GM21737 (cell line): Measurements from ENCODE around the gene PRM3.

Source experiments
- ATAC-seq: cut with Tn5 transposase; IDR thresholded peaks from one replicate; pipeline ENCODE4 v1.9.1; 2021; ENCODE audit warnings: mild to moderate bottlenecking, moderate library complexity; ENCODE audit not compliant: unreplicated experiment

PRM3 gene

GRCh38 chr16:11272921-11273720 lies at the start of gene PRM3:
Gene PRM3, minus strand, starts transcription at chr16:11273629. Its CDS starts 34 bp downstream, at chr16:11273595.
- ATAC-seq: no peak

DNA sequence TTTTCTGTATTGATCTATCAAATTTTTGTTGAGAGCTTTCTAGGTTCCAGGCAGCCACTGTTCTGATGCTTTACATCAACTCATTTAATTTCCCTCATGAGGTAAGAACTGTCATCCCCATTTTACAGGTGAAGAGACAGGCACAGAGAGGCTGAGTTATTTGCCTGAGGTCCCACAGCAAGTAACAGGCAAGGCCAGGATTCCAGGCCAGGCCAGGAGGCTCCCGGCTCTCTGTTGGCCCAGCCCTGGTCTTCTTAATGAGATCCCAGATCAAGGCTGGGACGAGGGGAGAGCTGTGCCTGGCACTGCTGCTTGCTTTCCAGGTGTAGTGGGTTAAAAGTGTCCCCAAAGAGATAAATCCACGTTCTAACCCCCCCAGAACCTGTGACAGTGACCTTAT lies 49.4 kb upstream of the PRM3 start:
- no peak for ATAC-seq

DNA sequence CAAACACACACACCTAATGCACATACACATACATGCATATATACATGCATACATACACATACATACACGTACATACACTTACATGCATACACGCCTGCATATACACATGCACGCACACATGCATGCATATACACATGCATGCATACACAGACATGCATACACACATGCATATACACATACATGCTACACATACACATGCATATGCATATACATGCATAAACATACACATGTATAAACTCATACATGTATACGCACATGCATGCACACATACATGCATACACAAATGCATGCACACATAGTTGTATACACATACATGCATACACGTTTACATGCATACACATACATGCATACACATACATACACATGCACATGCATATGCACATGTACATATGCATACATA lies 48.2 kb upstream of the PRM3 start:
- no peak for ATAC-seq

GRCh38 chr16:11320170-11320569 lies 46.7 kb upstream of the PRM3 start:
- no peak for ATAC-seq

DNA sequence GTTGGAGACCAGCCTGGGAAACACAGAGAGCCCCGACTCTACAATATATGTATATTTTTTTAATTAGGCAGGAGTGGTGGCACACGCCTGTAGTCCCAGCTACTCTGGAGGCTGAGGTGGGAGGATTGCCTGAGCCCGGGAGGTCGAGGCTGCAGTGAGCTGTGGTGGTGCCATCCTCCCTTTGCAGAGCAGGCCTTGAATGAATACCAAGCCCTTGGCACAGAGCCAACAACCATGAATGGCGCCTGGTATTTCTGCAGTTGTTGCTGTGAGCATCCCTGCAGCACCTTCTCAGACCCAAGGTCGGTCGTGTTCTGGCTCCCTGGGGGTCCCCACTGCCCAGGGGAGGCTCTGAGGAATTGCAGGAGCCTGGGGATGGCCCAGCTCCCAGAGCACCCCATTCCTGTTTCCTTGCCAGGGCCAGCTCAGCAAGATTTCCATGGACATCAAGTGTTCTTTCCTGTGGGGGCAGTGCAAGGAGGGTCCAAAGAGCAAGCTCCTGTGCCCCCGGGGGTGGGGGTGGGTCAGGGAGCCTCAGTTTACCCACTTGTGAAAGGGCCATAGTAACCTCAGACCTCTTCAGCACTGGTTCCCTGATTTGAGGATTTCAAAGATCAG lies 46.2 kb upstream of the PRM3 start:
- ATAC-seq: no peak

DNA sequence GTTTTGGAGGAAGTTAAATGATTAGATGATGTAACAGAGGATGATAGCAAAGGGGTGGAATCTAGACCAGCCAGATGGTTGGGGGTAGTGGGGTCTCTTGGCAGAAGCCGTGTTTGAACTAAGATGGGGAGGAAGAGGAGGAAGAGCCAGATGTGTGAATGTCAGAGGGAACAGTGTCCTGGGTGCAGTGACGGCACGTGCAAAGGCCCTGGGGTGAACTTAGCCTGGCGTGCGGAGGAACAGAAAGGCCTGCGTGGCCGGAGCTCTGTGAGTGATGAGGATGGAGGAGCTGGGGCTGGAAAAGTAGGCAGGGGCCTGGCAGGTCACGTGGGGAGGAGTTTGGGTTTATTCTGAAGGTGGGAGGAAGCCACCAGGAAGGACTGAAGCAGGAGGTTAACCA lies 45.4 kb upstream of the PRM3 start:
- no peak for ATAC-seq

- ATAC-seq: no peak
These were observed 43.0 kb upstream of the PRM3 start for GRCh38 chr16:11316331-11317015.

DNA sequence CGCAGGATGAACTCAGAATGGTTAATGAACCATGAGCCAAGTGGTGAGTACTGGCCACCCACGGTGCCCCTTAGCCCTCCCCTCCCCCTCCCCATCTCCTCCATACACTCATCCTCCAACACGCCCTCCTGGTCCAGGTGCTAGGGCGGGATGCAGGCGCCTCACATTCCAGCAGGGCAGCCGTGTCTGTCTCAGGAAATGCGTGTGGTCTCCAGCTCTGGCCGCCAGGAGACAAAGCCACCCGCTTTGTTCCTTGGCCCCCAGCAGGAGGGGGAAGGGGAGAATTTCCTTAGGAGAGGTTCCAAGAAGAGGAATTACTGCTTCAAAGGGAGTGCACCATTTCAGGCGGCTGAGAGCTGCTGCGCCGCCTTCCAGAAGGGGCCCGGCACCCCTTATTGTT lies 42.1 kb upstream of the PRM3 start:
- no peak for ATAC-seq

DNA sequence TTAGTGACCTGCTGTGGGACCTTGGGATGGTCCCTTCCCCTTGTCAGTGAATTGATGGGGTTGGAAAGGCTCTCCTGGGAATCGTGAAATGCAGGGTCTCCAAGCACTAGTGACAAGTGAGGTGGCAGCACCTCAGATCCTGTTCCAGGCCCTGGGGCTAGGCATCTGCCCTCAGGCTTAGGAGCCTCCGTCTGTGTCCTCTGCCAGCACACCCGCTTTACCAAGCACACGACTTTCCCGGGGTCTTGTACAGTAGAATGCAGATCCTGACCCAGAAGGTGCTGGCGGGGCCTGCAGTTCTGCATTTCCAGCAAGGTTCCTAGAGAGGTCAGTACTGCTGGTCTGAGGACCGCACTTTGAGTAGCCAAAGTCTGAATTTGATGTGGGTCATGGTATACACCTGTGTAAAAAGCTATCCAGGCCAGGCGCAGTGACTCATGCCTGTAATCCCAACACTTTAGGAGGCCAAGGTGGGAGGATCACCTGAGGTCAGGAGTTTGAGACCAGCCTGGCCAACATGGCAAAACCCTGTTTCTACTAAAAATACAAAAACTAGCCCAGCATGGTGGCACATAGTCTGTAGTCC lies 41.0 kb upstream of the PRM3 start:
- ATAC-seq: no peak

DNA sequence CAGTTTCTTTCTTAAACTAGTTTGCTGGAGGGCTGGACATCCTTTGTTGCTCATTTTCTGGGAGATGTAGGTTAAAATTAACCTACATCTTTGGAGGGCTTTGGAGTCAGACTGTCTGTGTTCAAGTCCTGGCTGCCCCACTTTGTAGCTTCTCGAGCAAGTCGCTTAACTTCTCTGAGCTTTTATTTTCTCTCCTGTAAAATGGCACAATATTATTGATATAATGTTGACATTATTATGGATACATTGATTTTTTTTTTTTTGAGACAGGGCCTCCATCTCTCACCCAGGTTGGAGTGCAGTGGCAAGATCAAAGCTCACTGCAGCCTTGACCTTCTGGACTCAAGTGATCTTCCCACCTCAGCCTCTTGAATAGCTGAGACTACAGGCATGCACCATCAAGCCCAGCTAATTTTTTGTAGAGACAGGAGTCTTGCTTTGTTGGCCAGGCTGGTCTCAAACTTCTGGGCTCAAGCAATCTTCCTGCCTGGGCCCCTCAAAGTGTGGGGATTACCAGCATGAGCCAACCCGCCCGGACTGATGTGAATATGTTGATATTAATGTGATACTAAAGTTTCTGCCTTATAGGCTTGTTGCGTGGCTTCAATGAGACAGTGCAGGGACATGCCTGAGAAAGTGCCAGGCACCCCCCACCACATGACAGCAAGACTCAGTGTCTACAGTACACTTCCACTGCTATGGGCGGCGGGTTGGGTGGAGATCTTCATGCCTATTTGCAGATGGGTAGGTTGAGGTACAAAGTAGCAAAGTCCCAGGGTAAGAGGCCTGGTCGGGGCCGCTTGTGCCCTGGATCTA lies 40.3 kb upstream of the PRM3 start:
- no peak for ATAC-seq

GRCh38 chr16:11312718-11313492 lies 39.5 kb upstream of the PRM3 start:
- no peak for ATAC-seq

GRCh38 chr16:11310997-11311561 lies 37.6 kb upstream of the PRM3 start:
- peak; percentile 41 for ATAC-seq

DNA sequence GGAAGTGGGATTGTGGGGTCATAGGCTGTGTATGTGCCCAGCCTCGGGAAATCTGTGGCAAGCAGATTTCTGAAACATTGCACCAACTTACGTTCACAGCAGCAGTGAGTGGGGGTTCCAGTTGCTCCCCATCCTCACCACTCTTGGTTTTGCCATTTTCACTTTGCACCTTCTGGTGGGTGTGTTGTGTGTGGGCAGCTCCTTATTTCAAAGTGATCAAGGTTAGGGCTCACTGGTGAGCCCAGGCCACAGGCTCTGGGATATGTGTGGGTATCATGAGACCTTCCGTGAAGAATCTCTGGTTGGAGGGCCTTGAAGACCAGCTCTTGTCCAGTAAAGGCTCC lies 37.2 kb upstream of the PRM3 start:
- ATAC-seq: no peak

DNA sequence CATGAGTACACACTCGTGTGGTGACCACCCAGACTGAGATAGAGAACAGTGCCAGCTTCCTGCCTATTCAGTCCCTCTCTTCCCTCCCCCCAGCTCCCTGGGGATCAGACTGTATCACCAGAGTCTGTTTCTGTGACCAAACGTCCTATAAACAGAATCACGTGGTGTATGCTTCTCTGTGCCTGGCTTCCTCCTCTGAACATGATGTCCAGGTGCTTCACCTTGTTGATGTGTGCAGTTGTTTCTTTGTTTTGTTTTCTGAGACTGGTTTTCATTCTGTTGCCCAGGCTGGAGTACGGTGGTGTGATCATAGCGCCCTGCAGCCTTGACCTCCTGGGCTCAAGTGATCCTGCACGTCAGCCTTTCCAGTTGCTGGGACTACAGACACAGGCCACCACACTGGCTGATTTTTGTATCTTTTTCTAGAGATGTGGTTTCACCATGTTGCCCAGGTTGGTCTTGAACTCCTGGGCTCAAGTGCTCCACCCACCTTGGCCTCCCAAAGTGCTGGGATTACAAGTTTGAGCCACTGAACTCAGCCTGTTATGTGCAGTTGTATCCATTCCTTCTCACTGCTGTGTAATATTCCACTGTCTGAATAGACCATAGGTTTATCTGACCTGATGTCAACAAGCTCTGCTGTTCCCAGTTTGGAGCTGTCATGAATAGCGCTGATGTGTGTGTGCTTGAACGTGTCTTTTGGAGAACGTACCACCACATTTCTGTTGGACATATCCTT lies 36.6 kb upstream of the PRM3 start:
- peak; percentile 44 for ATAC-seq

- ATAC-seq: no peak
These were observed 35.3 kb upstream of the PRM3 start for GRCh38 chr16:11308493-11309283.

- no peak for ATAC-seq
These were observed 34.4 kb upstream of the PRM3 start for GRCh38 chr16:11307639-11308492.

DNA sequence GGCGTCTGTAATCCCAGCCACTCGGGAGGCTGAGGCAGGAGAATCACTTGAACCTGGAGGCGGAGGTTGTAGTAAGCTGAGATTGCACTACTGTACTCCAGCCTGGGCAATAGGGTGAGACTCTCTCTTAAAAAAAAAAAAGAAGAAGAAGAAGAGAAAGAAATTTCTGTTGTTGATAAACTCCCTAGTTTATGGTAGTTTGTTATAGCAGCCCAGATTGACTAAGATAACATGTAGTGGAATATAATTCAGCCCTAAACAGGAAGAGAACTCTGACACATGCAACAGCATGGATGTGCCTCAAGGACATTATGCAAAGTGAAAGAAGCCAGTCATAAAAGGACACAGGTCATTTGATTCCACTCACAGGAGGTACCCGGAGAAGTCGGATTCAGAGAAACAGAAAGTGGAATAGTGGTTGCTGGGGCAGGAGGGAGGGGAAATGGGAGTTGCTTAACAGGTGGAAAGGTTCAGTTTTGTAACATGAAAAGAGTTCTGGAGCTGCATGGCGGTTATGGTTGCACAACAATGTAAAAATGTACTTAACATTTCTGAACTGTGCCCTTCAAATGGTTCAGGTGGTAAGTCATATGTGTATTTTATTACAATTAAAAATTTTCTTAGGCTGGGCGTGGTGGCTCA lies 33.7 kb upstream of the PRM3 start:
- no peak for ATAC-seq
